Peyer's patch (tissue), 4 donors: ENCODE data around the gene AKIRIN2. TPM values are rescaled to one million over a fixed set of nuclear protein-coding genes. Genes with fewer than 3 reads are reported as not detected.

Experiments used
- DNase-seq, 3 donors: peaks; one replicate each; pipeline ENCODE4 v3.0.0-alpha.2; 2017 to 2019
- H3K27ac ChIP-seq, 4 donors: fragments of 200-600 bp; sonication (generic); one replicate each; pipeline ENCODE4 v1.5.1; 2016 to 2019
- H3K27me3 ChIP-seq, 2 donors: fragments of 200-600 bp; sonication (generic); one replicate each; pipeline ENCODE4 v1.5.1; 2019
- H3K36me3 ChIP-seq, 3 donors: fragments of 200-600 bp; sonication (generic); one replicate each; pipeline ENCODE4 v1.5.1; 2016 to 2019
- H3K4me1 ChIP-seq, 4 donors: fragments of 200-600 bp; sonication (generic); one replicate each; pipeline ENCODE4 v1.5.1; 2016 to 2019
- H3K4me3 ChIP-seq, 4 donors: fragments of 200-600 bp; sonication (generic); 1 replicate in 3 of 4; 2 replicates in 1 of 4; pipeline ENCODE4 v1.5.1; 2016 to 2019; ENCODE audit warnings: mild to moderate bottlenecking in 1 of 4
- H3K9me3 ChIP-seq, 4 donors: fragments of 200-600 bp; sonication (generic); one replicate each; pipeline ENCODE4 v1.5.1; 2016 to 2019; ENCODE audit warnings: mild to moderate bottlenecking in 1 of 4
- CTCF ChIP-seq, 6 experiments: fragments of 450-650 bp in 4 of 6; fragments of 200-600 bp in 2 of 6; sonication (generic) in 1 of 6; IDR thresholded peaks; one replicate each; pipeline ENCODE4 v1.5.1; 2017 to 2019; ENCODE audit warnings: antibody characterized with exemption in 6 of 6, mild to moderate bottlenecking in 3 of 6, moderate library complexity in 1 of 6
- POLR2A ChIP-seq, 2 donors: fragments of 450-650 bp; IDR thresholded peaks; one replicate each; pipeline ENCODE4 v1.5.1; 2017; ENCODE audit warnings: antibody characterized with exemption in 2 of 2, mild to moderate bottlenecking in 2 of 2, moderate library complexity in 2 of 2
- total RNA-seq, 4 donors: library from RNA; depleted of rRNA; stranded (reverse); fragments of >200 nt; gene quantifications; one replicate each; pipeline ENCODE4 v1.1.0, GENCODE V29; 2016

Gene AKIRIN2
- total RNA-seq, 4 donors from 2014 or later = 24.6 to 38.2 (median 28.3) TPM

- no peaks in the 10 kb centered on the region for H3K4me1 ChIP-seq
- no peak for TF ChIP-seq CTCF (IDR thresholded peaks at IDR 0.05)
- TF ChIP-seq POLR2A (IDR thresholded peaks at IDR 0.05) = no peak
Observed at GRCh38 chr6:87653074-87653962, 48.7 kb downstream of the AKIRIN2 start.

DNA sequence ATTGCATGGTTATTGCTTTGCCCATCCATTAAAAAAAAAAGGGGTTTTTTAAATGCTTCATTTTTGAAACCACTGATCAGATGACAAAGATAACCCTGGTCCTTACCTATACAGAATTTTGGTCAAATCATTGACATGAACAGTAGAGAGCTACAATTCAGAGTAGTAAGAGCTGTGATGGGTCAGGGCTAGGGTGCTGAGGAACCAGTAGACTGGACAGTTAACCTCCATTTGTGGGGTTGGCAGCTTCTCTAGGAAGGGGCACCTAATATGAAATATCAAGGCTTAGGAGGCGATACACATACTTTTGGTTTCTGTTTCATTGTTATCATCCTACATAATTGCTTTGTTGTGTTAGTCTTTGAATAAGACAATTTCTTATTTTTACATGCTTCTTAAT lies 57.0 kb downstream of the AKIRIN2 start:
- no peak for DNase-seq
- H3K27ac ChIP-seq = no peak overlapping the region
- no peaks in the 10 kb centered on the region for H3K27me3 ChIP-seq
- H3K36me3 ChIP-seq = no peaks in the 10 kb centered on the region
- no peak for TF ChIP-seq POLR2A (IDR thresholded peaks at IDR 0.05)
- no peak for TF ChIP-seq CTCF (IDR thresholded peaks at IDR 0.05)
- H3K4me1 ChIP-seq = no peaks in the 10 kb centered on the region
- H3K9me3 ChIP-seq = no peaks in the 10 kb centered on the region
- no peak overlapping the region for H3K4me3 ChIP-seq

More at GRCh38 chr6:87653074-87653962, 48.7 kb downstream of the AKIRIN2 start:
- Histone ChIP-seq H3K4me3 (no peak overlapping the region), H3K9me3 (no peaks in the 10 kb centered on the region), H3K27me3 (no peaks in the 10 kb centered on the region), H3K27ac (no peak overlapping the region), H3K36me3 (no peaks in the 10 kb centered on the region)
- DNase-seq = no peak

DNA sequence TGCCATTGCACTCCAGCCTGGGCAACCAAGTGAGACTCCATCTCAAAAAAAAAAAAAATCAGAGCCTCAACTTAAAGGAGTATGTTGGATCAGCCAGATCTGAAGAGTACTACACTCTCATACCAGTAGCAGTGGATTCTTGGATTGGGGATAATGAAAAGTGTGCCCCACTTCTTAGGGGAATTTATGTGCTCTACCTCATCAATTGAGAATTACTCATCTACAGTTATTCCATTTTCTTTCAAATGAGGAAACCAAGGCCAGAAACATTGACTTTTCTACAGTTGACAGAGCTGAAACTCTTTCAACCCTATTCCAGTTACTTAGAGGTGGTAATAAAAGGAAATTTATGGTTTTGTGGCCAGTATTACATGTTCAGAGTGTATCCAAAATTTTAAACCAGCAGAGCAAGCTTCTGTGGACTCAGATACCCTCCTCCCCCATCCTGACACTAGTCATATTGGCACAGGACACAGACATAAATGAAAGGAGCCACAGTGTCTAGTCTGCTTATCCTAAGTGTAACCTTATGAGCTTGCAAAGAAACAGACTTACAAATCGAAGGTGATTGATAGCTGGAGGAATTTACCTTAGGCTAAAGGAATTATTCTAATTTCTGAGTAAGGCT lies 60.9 kb downstream of the AKIRIN2 start:
- DNase-seq = no peak
- Histone ChIP-seq H3K4me3 (no peak overlapping the region), H3K27ac (no peak overlapping the region)

DNA sequence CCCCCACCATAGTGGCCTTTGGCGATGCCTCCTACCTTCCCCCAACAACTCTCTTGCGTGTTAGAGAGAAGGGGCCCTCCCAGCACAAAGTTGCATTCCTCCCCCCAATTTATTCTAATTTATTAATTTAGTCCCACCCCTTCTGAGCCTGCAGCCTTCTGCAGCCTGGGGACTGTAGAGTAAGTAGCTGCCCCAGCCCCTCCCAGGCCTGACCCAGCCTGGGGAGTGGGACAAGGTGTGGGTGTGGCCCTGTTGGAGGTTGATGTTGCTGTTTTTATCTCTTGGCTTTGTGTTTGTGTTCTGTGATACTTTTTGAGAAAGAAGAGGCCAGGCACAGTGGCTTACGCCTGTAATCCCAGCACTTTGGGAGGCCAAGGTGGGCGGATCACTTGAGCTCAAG lies 62.7 kb downstream of the AKIRIN2 start:
- Histone ChIP-seq H3K27ac (no peak overlapping the region), H3K36me3 (peaks cover 0 to 10% (median 0%) of the 10 kb centered on the region in 3 donors), H3K4me1 (no peaks in the 10 kb centered on the region), H3K9me3 (no peaks in the 10 kb centered on the region), H3K4me3 (no peak overlapping the region), H3K27me3 (no peaks in the 10 kb centered on the region)
- no peak for DNase-seq
- TF ChIP-seq POLR2A (IDR thresholded peaks at IDR 0.05) (no peak), CTCF (IDR thresholded peaks at IDR 0.05) (no peak)

More for the DNA sequence above, 60.9 kb downstream of the AKIRIN2 start:
- H3K4me1 ChIP-seq = no peaks in the 10 kb centered on the region
- no peaks in the 10 kb centered on the region for H3K27me3 ChIP-seq
- no peak for TF ChIP-seq POLR2A (IDR thresholded peaks at IDR 0.05)
- TF ChIP-seq CTCF (IDR thresholded peaks at IDR 0.05) = no peak
- H3K9me3 ChIP-seq = no peaks in the 10 kb centered on the region
- peaks cover 0 to 7% (median 0%) of the 10 kb centered on the region in 3 donors for H3K36me3 ChIP-seq

DNA sequence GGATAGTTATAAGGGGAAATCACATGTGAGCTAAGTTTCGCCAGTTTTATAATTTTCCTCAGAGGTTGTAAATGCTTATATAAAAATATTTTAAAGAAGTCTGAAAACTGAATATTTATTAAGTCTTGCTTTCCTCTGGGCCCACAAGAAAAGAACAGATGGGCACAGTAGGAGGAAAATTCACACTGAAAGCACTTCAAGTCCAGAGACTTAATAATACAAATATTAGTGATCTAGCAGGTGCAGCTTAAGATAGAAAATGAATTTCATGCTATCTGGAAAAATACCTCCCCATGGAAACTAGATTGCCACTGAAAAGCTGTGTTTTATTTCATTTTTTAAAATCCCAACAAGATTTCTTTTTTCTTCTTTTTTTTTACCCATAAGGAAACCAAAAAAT lies 64.9 kb downstream of the AKIRIN2 start:
- H3K9me3 ChIP-seq = no peaks in the 10 kb centered on the region
- H3K27me3 ChIP-seq = no peaks in the 10 kb centered on the region

More for the DNA sequence above, 64.9 kb downstream of the AKIRIN2 start:
- H3K4me1 ChIP-seq = no peaks in the 10 kb centered on the region
- no peak for DNase-seq
- no peak overlapping the region for H3K27ac ChIP-seq
- TF ChIP-seq CTCF (IDR thresholded peaks at IDR 0.05) = no peak
- no peak for TF ChIP-seq POLR2A (IDR thresholded peaks at IDR 0.05)
- peaks cover 0 to 10% (median 0%) of the 10 kb centered on the region in 3 donors for H3K36me3 ChIP-seq
- no peak overlapping the region for H3K4me3 ChIP-seq
